Stomach (tissue), 9 donors: ENCODE results near the gene SLC3A2. TPM values are rescaled to one million over a fixed set of nuclear protein-coding genes. Genes with fewer than 3 reads are reported as not detected.

Experiments used
- DNase-seq, 2 donors: peaks; one replicate each; pipeline versions ENCODE4 v3.0.0 to v3.0.0-alpha.2; 2013 to 2019
- H3K27ac ChIP-seq, 5 donors: fragments of 200-600 bp in 4 of 5; sonication (generic) in 4 of 5; one replicate each; pipeline ENCODE4 v1.5.1; 2013 to 2019; ENCODE audit warnings: mild to moderate bottlenecking in 1 of 5, moderate library complexity in 1 of 5
- H3K27me3 ChIP-seq, 3 donors: fragments of 200-600 bp; sonication (generic); one replicate each; pipeline ENCODE4 v1.5.1; 2017 to 2019; ENCODE audit warnings: mixed run types in 1 of 3
- H3K36me3 ChIP-seq, 4 donors: fragments of 200-600 bp; sonication (generic); 1 replicate in 3 of 4; 2 replicates in 1 of 4; pipeline ENCODE4 v1.5.1; 2016 to 2019
- H3K4me1 ChIP-seq, 4 donors: fragments of 200-600 bp; sonication (generic); one replicate each; pipeline ENCODE4 v1.5.1; 2016 to 2019
- H3K4me3 ChIP-seq, 4 donors: fragments of 200-600 bp; sonication (generic) in 3 of 4; one replicate each; pipeline ENCODE4 v1.5.1; 2016 to 2019; ENCODE audit warnings: mild to moderate bottlenecking in 1 of 4
- H3K9me3 ChIP-seq, 4 donors: fragments of 200-600 bp; sonication (generic); one replicate each; pipeline ENCODE4 v1.5.1; 2016 to 2019
- EP300 ChIP-seq: sonication (generic); formaldehyde crosslinking; IDR thresholded peaks from one replicate; pipeline ENCODE4 v1.6.1; 2017; ENCODE audit warnings: antibody characterized with exemption
- POLR2A ChIP-seq, 4 donors: fragments of 450-650 bp; IDR thresholded peaks; one replicate each; pipeline ENCODE4 v1.6.1; 2016; ENCODE audit warnings: antibody characterized with exemption in 4 of 4, control low read depth in 2 of 4, mild to moderate bottlenecking in 1 of 4, moderate library complexity in 1 of 4
- POLR2AphosphoS5 ChIP-seq, 3 donors: sonication (generic); formaldehyde crosslinking; IDR thresholded peaks; one replicate each; pipeline ENCODE4 v1.6.1; 2016; ENCODE audit warnings: antibody characterized with exemption in 3 of 3
- WGBS, 5 donors: extraction: QIAGEN DNeasy Blood & Tissue Kit in 3 of 5; methylation state at CpG; one replicate each; pipeline versions ENCODE4 v1.1.5 to v1.1.7; 2013 to 2018; 5-methylcytosine and 5-hydroxymethylcytosine counted together
- intact Hi-C: fragments of 100-400 bp; cut with DNase I; formaldehyde crosslinking; loops from one replicate; pipeline ENCODE4 v1.15.1; 2023; ENCODE audit warnings: low total_unique reads
- polyA plus RNA-seq, 3 donors: library from polyadenylated mRNA; stranded (reverse); fragments of 200-250 nt; gene quantifications; one replicate each; pipeline ENCODE4 v1.2.3, GENCODE V29; 2013
- total RNA-seq, 5 donors: library from RNA; depleted of rRNA; stranded (reverse); fragments of >200 nt; gene quantifications; one replicate each; pipeline versions ENCODE4 v1.1.0 to v1.2.3, GENCODE V29; 2014 to 2016
- TF ChIP-seq, protein P1 (sequence below), 7 experiments: fragments of 450-650 bp in 4 of 7; fragments of 200-600 bp in 3 of 7; sonication (generic) in 3 of 7; IDR thresholded peaks; one replicate each; pipeline ENCODE4 v1.5.1; 2016 to 2019; ENCODE audit warnings: antibody characterized with exemption in 7 of 7, control low read depth in 2 of 7, mild to moderate bottlenecking in 1 of 7
- donor health status: healthy with polysubstance abuse.
- donor health status: Bipolar disorder and iron deficiency.
- donor health status: healthy.

The SLC3A2 gene
- total and polyA plus RNA-seq, 8 donors: 36.0 to 255 (median 127) TPM

- Histone ChIP-seq H3K27me3 (peaks cover 7 to 28% (median 13%) of the 10 kb centered on the region in 3 donors), H3K36me3 (no peaks in the 10 kb centered on the region), H3K27ac (no peak overlapping the region), H3K4me1 (peaks cover 12 to 28% (median 17%) of the 10 kb centered on the region in 4 donors), H3K9me3 (no peaks in the 10 kb centered on the region), H3K4me3 (no peak overlapping the region)
- DNase-seq: no peak
- 87 to 93% (median 90%) methylated on average over 11 of the region's 11 CpGs for whole genome bisulfite sequencing, 5 donors
- intact Hi-C loops: no loop called here
- TF ChIP-seq EP300 (no peak), POLR2A (IDR thresholded peaks at IDR 0.05) (no peak), POLR2AphosphoS5 (IDR thresholded peaks at IDR 0.05) (no peak)
- TF ChIP-seq, protein P1, sequence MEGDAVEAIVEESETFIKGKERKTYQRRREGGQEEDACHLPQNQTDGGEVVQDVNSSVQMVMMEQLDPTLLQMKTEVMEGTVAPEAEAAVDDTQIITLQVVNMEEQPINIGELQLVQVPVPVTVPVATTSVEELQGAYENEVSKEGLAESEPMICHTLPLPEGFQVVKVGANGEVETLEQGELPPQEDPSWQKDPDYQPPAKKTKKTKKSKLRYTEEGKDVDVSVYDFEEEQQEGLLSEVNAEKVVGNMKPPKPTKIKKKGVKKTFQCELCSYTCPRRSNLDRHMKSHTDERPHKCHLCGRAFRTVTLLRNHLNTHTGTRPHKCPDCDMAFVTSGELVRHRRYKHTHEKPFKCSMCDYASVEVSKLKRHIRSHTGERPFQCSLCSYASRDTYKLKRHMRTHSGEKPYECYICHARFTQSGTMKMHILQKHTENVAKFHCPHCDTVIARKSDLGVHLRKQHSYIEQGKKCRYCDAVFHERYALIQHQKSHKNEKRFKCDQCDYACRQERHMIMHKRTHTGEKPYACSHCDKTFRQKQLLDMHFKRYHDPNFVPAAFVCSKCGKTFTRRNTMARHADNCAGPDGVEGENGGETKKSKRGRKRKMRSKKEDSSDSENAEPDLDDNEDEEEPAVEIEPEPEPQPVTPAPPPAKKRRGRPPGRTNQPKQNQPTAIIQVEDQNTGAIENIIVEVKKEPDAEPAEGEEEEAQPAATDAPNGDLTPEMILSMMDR (IDR thresholded peaks at IDR 0.05): no peak
Measured at GRCh38 chr11:62917906-62918502, 37.3 kb downstream of the SLC3A2 start.

DNA sequence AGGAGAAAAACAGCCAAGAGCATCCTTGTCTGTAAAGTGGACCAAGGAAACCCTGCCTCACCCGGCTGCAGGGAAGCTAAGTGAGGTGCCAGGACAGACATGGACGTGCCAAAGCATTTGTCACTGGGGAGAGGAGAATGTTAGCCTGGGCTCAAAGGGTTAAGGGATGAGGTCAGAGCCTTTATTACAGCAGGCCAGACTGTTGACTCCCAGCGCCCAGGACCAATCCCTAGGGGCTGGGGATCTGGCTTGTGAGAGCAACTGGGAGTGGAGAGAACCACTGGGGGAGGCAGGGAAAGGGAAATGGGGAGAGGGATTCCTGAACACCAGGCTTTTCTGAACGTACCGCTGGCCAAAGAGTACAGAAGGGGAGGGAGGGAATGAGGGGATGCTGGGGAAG is 37.8 kb downstream of the SLC3A2 start:
- DNase-seq: no peak
- 55 to 74% (median 69%) methylated on average over 5 of the region's 5 CpGs for WGBS, 5 donors
- no peaks in the 10 kb centered on the region for H3K36me3 ChIP-seq
- no peaks in the 10 kb centered on the region for H3K9me3 ChIP-seq
- H3K4me1 ChIP-seq: peaks cover 15 to 33% (median 22%) of the 10 kb centered on the region in 4 donors
- TF ChIP-seq, protein P1 (IDR thresholded peaks at IDR 0.05): no peak
- TF ChIP-seq POLR2A (IDR thresholded peaks at IDR 0.05) (no peak), POLR2AphosphoS5 (IDR thresholded peaks at IDR 0.05) (no peak), EP300 (no peak)
- H3K4me3 ChIP-seq: no peak overlapping the region
- H3K27ac ChIP-seq: no peak overlapping the region
- peaks cover 12 to 33% (median 18%) of the 10 kb centered on the region in 3 donors for H3K27me3 ChIP-seq
- intact Hi-C loops: no loop called here

DNA sequence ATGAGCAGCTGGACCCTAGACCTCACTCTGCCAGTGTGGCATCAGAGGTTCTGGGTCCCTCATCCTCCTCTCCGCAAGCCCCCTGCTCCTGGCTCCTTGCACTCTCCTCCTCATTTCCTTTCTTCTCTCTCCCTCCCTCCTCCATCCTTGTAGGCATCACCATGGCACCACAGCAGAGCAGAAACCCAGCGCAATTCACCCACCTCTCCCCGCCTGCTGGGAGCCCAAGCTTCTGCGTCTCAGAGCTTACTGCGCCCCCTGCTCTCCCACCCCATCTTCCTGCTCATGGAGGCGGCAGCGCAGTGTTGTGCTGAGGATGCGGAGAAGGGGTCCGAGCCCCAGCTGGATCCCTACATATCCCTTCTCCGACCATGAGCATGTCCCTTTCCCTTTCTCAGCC is 38.8 kb downstream of the SLC3A2 start:
- Histone ChIP-seq H3K9me3 (no peaks in the 10 kb centered on the region), H3K4me3 (no peak overlapping the region), H3K27me3 (peaks cover 14 to 43% (median 25%) of the 10 kb centered on the region in 3 donors), H3K4me1 (peaks cover 22 to 40% (median 29%) of the 10 kb centered on the region in 4 donors), H3K36me3 (no peaks in the 10 kb centered on the region), H3K27ac (no peak overlapping the region)
- TF ChIP-seq POLR2AphosphoS5 (IDR thresholded peaks at IDR 0.05) (no peak), POLR2A (IDR thresholded peaks at IDR 0.05) (no peak), EP300 (no peak)
- TF ChIP-seq, protein P1 (IDR thresholded peaks at IDR 0.05): no peak
- intact Hi-C loops: no loop called here
- DNase-seq: no peak
- WGBS, 5 donors: 91 to 96% (median 93%) methylated on average over 10 of the region's 10 CpGs

- H3K27ac ChIP-seq: no peak overlapping the region
- intact Hi-C loops: no loop called here
- H3K9me3 ChIP-seq: no peaks in the 10 kb centered on the region
- no peak for DNase-seq
- H3K36me3 ChIP-seq: no peaks in the 10 kb centered on the region
- 46 to 58% (median 52%) methylated on average over 8 to 11 of the region's 11 CpGs for WGBS, 5 donors
- no peak overlapping the region for H3K4me3 ChIP-seq
- H3K27me3 ChIP-seq: peaks cover 14 to 49% (median 30%) of the 10 kb centered on the region in 3 donors
- H3K4me1 ChIP-seq: peaks cover 22 to 40% (median 29%) of the 10 kb centered on the region in 4 donors
- TF ChIP-seq EP300 (no peak), POLR2AphosphoS5 (IDR thresholded peaks at IDR 0.05) (no peak), POLR2A (IDR thresholded peaks at IDR 0.05) (no peak)
- TF ChIP-seq, protein P1 (IDR thresholded peaks at IDR 0.05): no peak
Measured at GRCh38 chr11:62919898-62920640, 39.4 kb downstream of the SLC3A2 start.
